KMS-11 (cell line): ENCODE data around the gene VWF.

Experiments used
- H2AFZ ChIP-seq: fragments of 200-600 bp; sonication (generic); 2 replicates; pipeline ENCODE4 v1.6.1; 2016; ENCODE audit warnings: antibody characterized with exemption, mixed run types, low read depth
- H3K27ac ChIP-seq: fragments of 200-600 bp; sonication (generic); 2 replicates; pipeline ENCODE4 v1.6.1; 2016; ENCODE audit warnings: mild to moderate bottlenecking, mixed run types
- H3K27me3 ChIP-seq: fragments of 200-600 bp; sonication (generic); 2 replicates; pipeline ENCODE4 v1.6.1; 2017; ENCODE audit warnings: mild to moderate bottlenecking, low read depth, mixed run types, moderate library complexity; ENCODE audit not compliant: insufficient read depth
- H3K36me3 ChIP-seq: fragments of 200-600 bp; sonication (generic); 2 replicates; pipeline ENCODE4 v1.6.1; 2017; ENCODE audit warnings: mild to moderate bottlenecking, mixed run types; ENCODE audit not compliant: insufficient read depth
- H3K4me1 ChIP-seq: fragments of 200-600 bp; sonication (generic); 2 replicates; pipeline ENCODE4 v1.6.1; 2016; ENCODE audit warnings: mild to moderate bottlenecking, low read depth, mixed run types; ENCODE audit not compliant: poor library complexity, severe bottlenecking
- H3K4me2 ChIP-seq: fragments of 200-600 bp; sonication (generic); 2 replicates; pipeline ENCODE4 v1.7.0; 2016; ENCODE audit warnings: mild to moderate bottlenecking, mixed run types
- H3K4me3 ChIP-seq: fragments of 200-600 bp; sonication (generic); IDR thresholded peaks from 2 replicates; pipeline ENCODE4 v1.6.1; 2017; ENCODE audit warnings: low read depth, low read length, mixed read lengths; ENCODE audit not compliant: insufficient read depth
- H3K79me2 ChIP-seq: fragments of 200-600 bp; sonication (generic); 2 replicates; pipeline ENCODE4 v1.6.1; 2016; ENCODE audit warnings: low read depth, mixed run types; ENCODE audit not compliant: insufficient read depth
- H3K9ac ChIP-seq: fragments of 200-600 bp; sonication (generic); 2 replicates; pipeline ENCODE4 v1.6.1; 2016; ENCODE audit warnings: mild to moderate bottlenecking, mixed run types
- H4K20me1 ChIP-seq: fragments of 200-600 bp; sonication (generic); 2 replicates; pipeline ENCODE4 v1.6.1; 2016; ENCODE audit warnings: mild to moderate bottlenecking, mixed run types; ENCODE audit not compliant: insufficient read depth
- CTCF ChIP-seq: fragments of 200-600 bp; sonication (generic); conservative IDR thresholded peaks from 2 replicates; pipeline ENCODE4 v1.6.1; 2017; ENCODE audit warnings: low read depth, mild to moderate bottlenecking, antibody characterized with exemption, low read length, moderate library complexity, mixed read lengths

VWF gene

GRCh38 chr12:6140651-6141447, 16.4 kb upstream of the VWF start:
- no peaks in the 10 kb centered on the region for H3K27me3 ChIP-seq
- H3K27ac ChIP-seq, result no peak overlapping the region
- no peak for TF ChIP-seq CTCF
- no peaks in the 10 kb centered on the region for H3K79me2 ChIP-seq
- H4K20me1 ChIP-seq, result no peaks in the 10 kb centered on the region
- H3K4me3 ChIP-seq, result no peak overlapping the region
- H2AFZ ChIP-seq, result no peak overlapping the region
- no peak overlapping the region for H3K4me2 ChIP-seq
- H3K9ac ChIP-seq, result no peak overlapping the region
- no peaks in the 10 kb centered on the region for H3K4me1 ChIP-seq
- no peaks in the 10 kb centered on the region for H3K36me3 ChIP-seq

DNA sequence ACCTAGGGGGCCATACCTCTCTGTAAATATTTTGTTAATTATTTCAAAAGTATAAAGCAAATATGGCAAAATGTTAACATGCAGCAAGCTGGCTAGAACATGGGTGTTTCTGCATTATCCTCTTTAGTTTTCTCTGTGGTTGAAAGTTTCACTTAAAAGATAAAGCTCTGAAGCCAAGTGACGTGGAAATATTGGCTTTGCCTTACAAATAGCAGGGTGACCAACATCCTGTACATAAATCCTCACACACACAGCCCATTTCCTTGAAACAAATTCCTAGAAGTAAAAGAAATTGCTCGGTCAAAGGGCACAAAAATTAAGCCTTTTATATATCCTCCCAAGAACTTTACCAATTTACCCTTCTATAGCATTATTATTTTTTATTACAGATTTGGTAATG, 10.6 kb upstream of the VWF start:
- Histone ChIP-seq H3K27me3 (no peaks in the 10 kb centered on the region), H3K9ac (no peak overlapping the region), H3K4me3 (no peak overlapping the region), H3K27ac (no peak overlapping the region), H3K4me2 (no peak overlapping the region), H3K36me3 (no peaks in the 10 kb centered on the region), H4K20me1 (no peaks in the 10 kb centered on the region), H2AFZ (no peak overlapping the region), H3K79me2 (no peaks in the 10 kb centered on the region), H3K4me1 (no peaks in the 10 kb centered on the region)
- no peak for TF ChIP-seq CTCF

DNA sequence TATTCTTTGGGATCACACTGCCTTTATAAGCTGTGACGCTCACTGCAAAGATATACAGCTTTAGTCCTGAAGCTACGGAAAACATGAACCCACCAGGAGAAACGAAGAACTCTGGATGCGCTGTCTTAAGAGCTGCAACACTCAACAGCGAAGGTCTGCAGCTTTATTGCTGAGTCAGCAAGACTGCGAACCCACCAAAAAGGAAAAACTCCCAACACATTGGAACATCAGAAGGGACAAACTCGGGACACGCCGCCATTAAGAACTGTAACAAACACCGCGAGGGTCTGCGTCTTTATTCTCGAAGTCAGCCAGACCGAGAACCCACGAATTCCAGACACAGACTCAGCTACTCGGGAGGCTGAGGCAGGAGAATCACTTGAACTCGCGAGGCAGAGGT, 9.2 kb upstream of the VWF start:
- no peaks in the 10 kb centered on the region for H3K27me3 ChIP-seq
- no peaks in the 10 kb centered on the region for H4K20me1 ChIP-seq
- no peaks in the 10 kb centered on the region for H3K79me2 ChIP-seq
- no peak overlapping the region for H3K4me2 ChIP-seq
- H2AFZ ChIP-seq, result no peak overlapping the region
- no peak overlapping the region for H3K27ac ChIP-seq
- H3K9ac ChIP-seq, result no peak overlapping the region
- TF ChIP-seq CTCF, result no peak
- no peak overlapping the region for H3K4me3 ChIP-seq
- no peaks in the 10 kb centered on the region for H3K4me1 ChIP-seq
- no peaks in the 10 kb centered on the region for H3K36me3 ChIP-seq

DNA sequence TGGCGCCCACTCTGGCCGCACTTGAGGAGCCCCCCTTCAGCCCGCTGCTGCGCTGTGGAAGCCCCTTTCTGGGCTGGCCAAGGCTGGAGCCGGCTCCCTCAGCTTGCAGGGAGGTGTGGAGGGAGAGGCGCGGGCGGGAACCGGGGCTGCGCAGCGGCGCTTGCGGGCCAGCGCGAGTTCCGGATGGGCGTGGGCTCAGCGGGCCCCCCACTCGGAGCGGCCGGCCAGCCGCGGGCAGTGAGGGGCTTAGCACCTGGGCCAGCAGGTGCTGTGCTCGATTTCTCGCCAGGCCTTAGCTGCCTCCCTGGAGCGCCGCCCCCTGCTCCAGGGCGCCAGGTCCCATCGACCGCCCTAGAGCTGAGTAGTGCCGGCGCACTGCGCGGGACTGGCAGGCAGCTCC, 8.0 kb upstream of the VWF start:
- no peak overlapping the region for H3K4me3 ChIP-seq
- no peak overlapping the region for H3K27ac ChIP-seq
- no peaks in the 10 kb centered on the region for H4K20me1 ChIP-seq
- no peaks in the 10 kb centered on the region for H3K4me1 ChIP-seq
- TF ChIP-seq CTCF, result no peak
- no peak overlapping the region for H3K9ac ChIP-seq
- H2AFZ ChIP-seq, result no peak overlapping the region
- H3K27me3 ChIP-seq, result no peaks in the 10 kb centered on the region
- no peaks in the 10 kb centered on the region for H3K36me3 ChIP-seq
- H3K4me2 ChIP-seq, result no peak overlapping the region
- no peaks in the 10 kb centered on the region for H3K79me2 ChIP-seq
